Ectodermal cell (in vitro differentiated cells): ENCODE measurements around the gene FRMD5.

Source experiments
- H3K27ac ChIP-seq: 2 replicates; pipeline ENCODE4 v1.7.0; 2013; ENCODE audit warnings: mild to moderate bottlenecking, low read depth, low read length; ENCODE audit not compliant: insufficient read depth, poor library complexity, severe bottlenecking
- H3K27me3 ChIP-seq: 2 replicates; pipeline ENCODE4 v1.7.0; 2013; ENCODE audit warnings: mild to moderate bottlenecking, low read length; ENCODE audit not compliant: insufficient read depth, control insufficient read depth, poor library complexity, severe bottlenecking
- H3K36me3 ChIP-seq: one replicate; pipeline ENCODE4 v1.7.0; 2013; ENCODE audit warnings: low read length; ENCODE audit not compliant: control insufficient read depth, insufficient read depth
- H3K4me1 ChIP-seq: one replicate; pipeline ENCODE4 v1.7.0; 2013; ENCODE audit warnings: low read length; ENCODE audit not compliant: control insufficient read depth, insufficient read depth
- H3K4me3 ChIP-seq: 2 replicates; pipeline ENCODE4 v1.7.0; 2013; ENCODE audit warnings: low read depth, low read length, control low read depth; ENCODE audit not compliant: insufficient read depth
- H3K9me3 ChIP-seq: 2 replicates; pipeline ENCODE4 v1.7.0; 2013; ENCODE audit warnings: mild to moderate bottlenecking, low read length, moderate library complexity; ENCODE audit not compliant: control insufficient read depth
- WGBS, 2 experiments: methylation state at CpG; one replicate each; pipeline ENCODE4 v1.1.7; 2013; ENCODE audit warnings: missing lambda C conversion rate in 2 of 2; 5-methylcytosine and 5-hydroxymethylcytosine counted together

FRMD5 gene

GRCh38 chr15:44144992-44145391, 50.1 kb downstream of the FRMD5 start:
- Histone ChIP-seq H3K27me3 (no peaks in the 10 kb centered on the region), H3K4me3 (no peak overlapping the region), H3K27ac (no peak overlapping the region), H3K36me3 (no peaks in the 10 kb centered on the region), H3K9me3 (no peaks in the 10 kb centered on the region), H3K4me1 (no peaks in the 10 kb centered on the region)

- 100% methylated on average over 1 of the region's 1 CpG for WGBS, 2 experiments
- H3K36me3 ChIP-seq = no peaks in the 10 kb centered on the region
- H3K27me3 ChIP-seq = no peaks in the 10 kb centered on the region
- no peak overlapping the region for H3K27ac ChIP-seq
- H3K4me3 ChIP-seq = no peak overlapping the region
- H3K4me1 ChIP-seq = no peaks in the 10 kb centered on the region
- no peaks in the 10 kb centered on the region for H3K9me3 ChIP-seq
Measured at GRCh38 chr15:44144184-44144583, 50.9 kb downstream of the FRMD5 start.

- no peaks in the 10 kb centered on the region for H3K36me3 ChIP-seq
- H3K27me3 ChIP-seq = no peaks in the 10 kb centered on the region
- no CpG with 5 or more reads among the region's 1 CpG for WGBS, 2 experiments
- H3K9me3 ChIP-seq = no peaks in the 10 kb centered on the region
- H3K4me3 ChIP-seq = no peak overlapping the region
- no peak overlapping the region for H3K27ac ChIP-seq
- H3K4me1 ChIP-seq = no peaks in the 10 kb centered on the region
Measured at GRCh38 chr15:44137750-44138149, 57.3 kb downstream of the FRMD5 start.

- H3K36me3 ChIP-seq = no peaks in the 10 kb centered on the region
- no peak overlapping the region for H3K27ac ChIP-seq
- H3K9me3 ChIP-seq = no peaks in the 10 kb centered on the region
- no peaks in the 10 kb centered on the region for H3K4me1 ChIP-seq
- WGBS, 2 experiments = 82 to 96% methylated on average over 3 of the region's 3 CpGs
- no peak overlapping the region for H3K4me3 ChIP-seq
- H3K27me3 ChIP-seq = no peaks in the 10 kb centered on the region
Measured at GRCh38 chr15:44136991-44137477, 58.0 kb downstream of the FRMD5 start.

- no peak overlapping the region for H3K4me3 ChIP-seq
- WGBS, 2 experiments = 92% methylated on average over 10 of the region's 10 CpGs
- H3K4me1 ChIP-seq = no peaks in the 10 kb centered on the region
Measured at GRCh38 chr15:44132057-44132456, 63.0 kb downstream of the FRMD5 start.

GRCh38 chr15:44130778-44131177, 64.3 kb downstream of the FRMD5 start:
- Histone ChIP-seq H3K27me3 (no peaks in the 10 kb centered on the region), H3K27ac (no peak overlapping the region), H3K36me3 (no peaks in the 10 kb centered on the region), H3K4me3 (no peak overlapping the region), H3K9me3 (no peaks in the 10 kb centered on the region), H3K4me1 (no peaks in the 10 kb centered on the region)

More at GRCh38 chr15:44132057-44132456, 63.0 kb downstream of the FRMD5 start:
- Histone ChIP-seq H3K27ac (no peak overlapping the region), H3K27me3 (no peaks in the 10 kb centered on the region), H3K36me3 (no peaks in the 10 kb centered on the region), H3K9me3 (no peaks in the 10 kb centered on the region)

GRCh38 chr15:44129911-44130310, 65.2 kb downstream of the FRMD5 start:
- H3K4me3 ChIP-seq = no peak overlapping the region
- no peaks in the 10 kb centered on the region for H3K36me3 ChIP-seq
- WGBS, 2 experiments = 90 to 92% methylated on average over 5 of the region's 5 CpGs
- H3K27me3 ChIP-seq = no peaks in the 10 kb centered on the region
- no peaks in the 10 kb centered on the region for H3K4me1 ChIP-seq
- H3K9me3 ChIP-seq = no peaks in the 10 kb centered on the region
- no peak overlapping the region for H3K27ac ChIP-seq

GRCh38 chr15:44128443-44128842, 66.6 kb downstream of the FRMD5 start:
- Histone ChIP-seq H3K4me3 (no peak overlapping the region), H3K27ac (no peak overlapping the region), H3K4me1 (no peaks in the 10 kb centered on the region), H3K36me3 (no peaks in the 10 kb centered on the region), H3K27me3 (no peaks in the 10 kb centered on the region), H3K9me3 (no peaks in the 10 kb centered on the region)

GRCh38 chr15:44125879-44126278, 69.2 kb downstream of the FRMD5 start:
- no peak overlapping the region for H3K4me3 ChIP-seq
- 87 to 90% methylated on average over 2 of the region's 2 CpGs for WGBS, 2 experiments

GRCh38 chr15:44102675-44103254, 92.3 kb downstream of the FRMD5 start:
- H3K27ac ChIP-seq = peak overlapping the region; percentile 45
- no peak overlapping the region for H3K4me3 ChIP-seq

More at GRCh38 chr15:44125879-44126278, 69.2 kb downstream of the FRMD5 start:
- H3K27ac ChIP-seq = no peak overlapping the region
- no peaks in the 10 kb centered on the region for H3K9me3 ChIP-seq
- H3K36me3 ChIP-seq = no peaks in the 10 kb centered on the region
- no peaks in the 10 kb centered on the region for H3K4me1 ChIP-seq
- no peaks in the 10 kb centered on the region for H3K27me3 ChIP-seq

GRCh38 chr15:44101944-44102343, 93.1 kb downstream of the FRMD5 start:
- 91 to 93% methylated on average over 1 of the region's 1 CpG for WGBS, 2 experiments
- Histone ChIP-seq H3K27ac (no peak overlapping the region), H3K9me3 (no peaks in the 10 kb centered on the region), H3K27me3 (no peaks in the 10 kb centered on the region), H3K36me3 (no peaks in the 10 kb centered on the region), H3K4me3 (no peak overlapping the region), H3K4me1 (peaks cover 10% of the 10 kb centered on the region)

More at GRCh38 chr15:44102675-44103254, 92.3 kb downstream of the FRMD5 start:
- Histone ChIP-seq H3K27me3 (no peaks in the 10 kb centered on the region), H3K36me3 (no peaks in the 10 kb centered on the region), H3K9me3 (no peaks in the 10 kb centered on the region), H3K4me1 (peaks cover 10% of the 10 kb centered on the region)
